ENCODE measurements around the gene NAT14. TPM values are rescaled to one million over a fixed set of nuclear protein-coding genes. Genes with fewer than 3 reads are reported as not detected.

Gene NAT14
- polyA plus RNA-seq, 2 of the 4 experiments (the other 2 are of a cell fraction), result 16.8 to 50.3 TPM

DNA sequence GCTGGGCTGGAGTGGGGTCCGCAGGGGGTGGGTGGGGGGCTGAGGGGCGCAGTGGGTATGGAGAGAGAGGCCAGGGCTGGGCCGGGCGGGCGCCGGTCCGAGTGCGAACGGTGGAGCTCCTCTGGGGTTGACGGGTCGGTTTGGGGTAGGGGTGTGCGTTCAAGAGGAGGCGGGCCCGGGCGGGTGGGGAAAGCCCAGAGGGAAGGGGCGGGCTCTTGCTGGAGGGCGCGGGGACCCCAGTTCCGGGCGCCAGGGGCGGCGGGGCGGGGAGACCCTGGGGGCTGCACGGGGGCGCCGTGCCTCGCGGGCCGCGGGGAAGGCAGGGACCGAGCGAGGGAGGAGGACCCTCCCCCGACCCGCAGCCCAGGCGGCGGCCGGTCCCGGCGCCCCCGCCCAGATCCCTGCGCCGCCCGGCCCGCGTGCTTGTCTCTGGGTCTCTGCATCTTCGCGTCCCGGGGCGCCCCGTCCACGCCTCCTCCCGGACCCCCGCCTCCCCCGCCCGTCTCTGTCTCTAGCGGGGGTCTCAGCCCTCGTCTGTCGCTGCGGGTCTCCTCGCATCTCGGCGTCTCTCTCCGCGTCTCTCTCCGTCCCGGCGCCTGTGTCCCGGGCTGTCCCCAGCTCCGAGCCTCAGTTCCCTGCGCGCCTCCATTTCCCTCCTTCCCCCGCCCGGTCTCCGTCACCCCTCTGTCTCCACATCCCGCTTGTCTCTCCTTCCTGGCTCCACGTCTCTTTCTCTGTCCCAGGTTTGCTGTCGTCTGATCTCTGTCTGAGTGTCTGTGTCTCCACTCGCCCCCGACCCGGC lies 33.6 kb upstream of the NAT14 start:
- CTCF ChIA-PET, result interaction anchor here (0.6 to 4.3 kb wide), 6 partner anchors 14 to 346 kb away, joined by 3 to 26 read pairs (median 3); no protein-coding TSS in a partner anchor
- Histone ChIP-seq H3K4me2 (peak overlapping the region; percentile 98), H3K9me3 (no peaks in the 10 kb centered on the region), H3K4me1 (peaks cover 32% of the 10 kb centered on the region), H3K4me3 (peak overlapping the region; percentile 44), H3K27ac (peak overlapping the region in 1 of 2 experiments; percentile 68; a peak in 3 of 6 replicates)
- no peak for DNase-seq (ENCODE audit: low read depth in 1 of 2, low spot score in 1 of 2)
- FAIRE-seq, result no peak
- 2% methylated on average over 27 of the region's 80 CpGs for WGBS (ENCODE audit: missing lambda C conversion rate)
- POLR2A ChIA-PET, result no interaction called here
- ATAC-seq, result peak in 1 of 2 experiments; percentile 7; a peak in 1 of 6 replicates
- TF ChIP-seq KDM5A (IDR thresholded peaks at IDR 0.05) (no peak), HOXA7 (CRISPR knock-in tag; IDR thresholded peaks at IDR 0.05) (no peak), EHMT2 (IDR thresholded peaks at IDR 0.05; ENCODE audit: low read depth) (no peak), PHF8 (IDR thresholded peaks at IDR 0.05; ENCODE audit: borderline replicate concordance, low read depth) (no peak), CHD2 (IDR thresholded peaks at IDR 0.05; ENCODE audit: low read length, partially characterized antibody) (no peak), RNF2 (IDR thresholded peaks at IDR 0.05; ENCODE audit: borderline replicate concordance, low read depth) (no peak), CBX8 (IDR thresholded peaks at IDR 0.05) (no peak), POLR2A (IDR thresholded peaks at IDR 0.05; ENCODE audit: low read length) (no peak)
- TF ChIP-seq, protein P1, sequence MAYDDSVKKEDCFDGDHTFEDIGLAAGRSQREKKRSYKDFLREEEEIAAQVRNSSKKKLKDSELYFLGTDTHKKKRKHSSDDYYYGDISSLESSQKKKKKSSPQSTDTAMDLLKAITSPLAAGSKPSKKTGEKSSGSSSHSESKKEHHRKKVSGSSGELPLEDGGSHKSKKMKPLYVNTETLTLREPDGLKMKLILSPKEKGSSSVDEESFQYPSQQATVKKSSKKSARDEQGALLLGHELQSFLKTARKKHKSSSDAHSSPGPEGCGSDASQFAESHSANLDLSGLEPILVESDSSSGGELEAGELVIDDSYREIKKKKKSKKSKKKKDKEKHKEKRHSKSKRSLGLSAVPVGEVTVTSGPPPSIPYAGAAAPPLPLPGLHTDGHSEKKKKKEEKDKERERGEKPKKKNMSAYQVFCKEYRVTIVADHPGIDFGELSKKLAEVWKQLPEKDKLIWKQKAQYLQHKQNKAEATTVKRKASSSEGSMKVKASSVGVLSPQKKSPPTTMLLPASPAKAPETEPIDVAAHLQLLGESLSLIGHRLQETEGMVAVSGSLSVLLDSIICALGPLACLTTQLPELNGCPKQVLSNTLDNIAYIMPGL (CRISPR knock-in tag; IDR thresholded peaks at IDR 0.05; ENCODE audit: borderline replicate concordance), result no peak
- TF ChIP-seq, protein P2, sequence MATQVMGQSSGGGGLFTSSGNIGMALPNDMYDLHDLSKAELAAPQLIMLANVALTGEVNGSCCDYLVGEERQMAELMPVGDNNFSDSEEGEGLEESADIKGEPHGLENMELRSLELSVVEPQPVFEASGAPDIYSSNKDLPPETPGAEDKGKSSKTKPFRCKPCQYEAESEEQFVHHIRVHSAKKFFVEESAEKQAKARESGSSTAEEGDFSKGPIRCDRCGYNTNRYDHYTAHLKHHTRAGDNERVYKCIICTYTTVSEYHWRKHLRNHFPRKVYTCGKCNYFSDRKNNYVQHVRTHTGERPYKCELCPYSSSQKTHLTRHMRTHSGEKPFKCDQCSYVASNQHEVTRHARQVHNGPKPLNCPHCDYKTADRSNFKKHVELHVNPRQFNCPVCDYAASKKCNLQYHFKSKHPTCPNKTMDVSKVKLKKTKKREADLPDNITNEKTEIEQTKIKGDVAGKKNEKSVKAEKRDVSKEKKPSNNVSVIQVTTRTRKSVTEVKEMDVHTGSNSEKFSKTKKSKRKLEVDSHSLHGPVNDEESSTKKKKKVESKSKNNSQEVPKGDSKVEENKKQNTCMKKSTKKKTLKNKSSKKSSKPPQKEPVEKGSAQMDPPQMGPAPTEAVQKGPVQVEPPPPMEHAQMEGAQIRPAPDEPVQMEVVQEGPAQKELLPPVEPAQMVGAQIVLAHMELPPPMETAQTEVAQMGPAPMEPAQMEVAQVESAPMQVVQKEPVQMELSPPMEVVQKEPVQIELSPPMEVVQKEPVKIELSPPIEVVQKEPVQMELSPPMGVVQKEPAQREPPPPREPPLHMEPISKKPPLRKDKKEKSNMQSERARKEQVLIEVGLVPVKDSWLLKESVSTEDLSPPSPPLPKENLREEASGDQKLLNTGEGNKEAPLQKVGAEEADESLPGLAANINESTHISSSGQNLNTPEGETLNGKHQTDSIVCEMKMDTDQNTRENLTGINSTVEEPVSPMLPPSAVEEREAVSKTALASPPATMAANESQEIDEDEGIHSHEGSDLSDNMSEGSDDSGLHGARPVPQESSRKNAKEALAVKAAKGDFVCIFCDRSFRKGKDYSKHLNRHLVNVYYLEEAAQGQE (IDR thresholded peaks at IDR 0.05), result no peak
- TF ChIP-seq, protein P3, sequence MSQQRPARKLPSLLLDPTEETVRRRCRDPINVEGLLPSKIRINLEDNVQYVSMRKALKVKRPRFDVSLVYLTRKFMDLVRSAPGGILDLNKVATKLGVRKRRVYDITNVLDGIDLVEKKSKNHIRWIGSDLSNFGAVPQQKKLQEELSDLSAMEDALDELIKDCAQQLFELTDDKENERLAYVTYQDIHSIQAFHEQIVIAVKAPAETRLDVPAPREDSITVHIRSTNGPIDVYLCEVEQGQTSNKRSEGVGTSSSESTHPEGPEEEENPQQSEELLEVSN (IDR thresholded peaks at IDR 0.05; ENCODE audit: borderline replicate concordance, low read depth), result no peak

DNA sequence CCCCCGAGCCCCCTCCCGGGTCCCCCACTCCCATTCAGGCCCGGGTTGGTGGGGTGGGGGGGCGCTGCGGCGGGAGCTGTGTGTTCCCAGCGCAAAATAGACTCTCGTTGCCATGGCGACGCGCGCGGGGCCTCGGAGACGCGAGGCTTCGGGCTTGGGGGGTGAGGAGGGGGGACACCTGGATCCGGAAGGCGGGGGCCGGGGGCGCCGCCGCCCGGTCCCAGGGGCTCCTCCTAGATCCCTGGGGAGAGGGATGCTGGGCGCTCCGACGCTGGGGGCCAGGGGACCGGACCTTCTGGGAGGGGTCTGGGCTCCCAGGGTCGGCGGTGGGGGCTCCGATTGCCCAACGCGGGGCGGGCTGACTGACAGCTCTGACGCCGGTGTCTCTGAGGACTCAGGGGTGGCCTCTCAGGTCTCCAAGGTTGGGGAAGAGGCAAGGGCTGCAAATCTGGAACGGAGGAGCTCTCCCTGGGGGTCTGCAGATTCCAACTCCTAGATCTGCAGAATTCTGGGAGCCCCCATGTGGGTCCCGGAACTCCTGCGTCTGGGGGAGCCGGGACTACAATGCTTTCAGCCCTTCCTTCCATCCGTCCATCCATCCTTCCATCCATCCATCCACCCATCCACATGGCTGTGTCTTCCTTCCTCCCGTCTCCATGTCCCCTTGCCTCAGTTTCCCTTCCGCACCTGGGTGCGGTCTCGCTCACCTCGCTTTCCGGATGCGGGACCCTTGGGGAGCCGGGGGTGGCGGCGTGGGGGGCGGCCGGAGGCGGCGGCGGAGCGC lies 32.8 kb upstream of the NAT14 start:
- CTCF ChIA-PET, result interaction anchor here (0.6 to 4.3 kb wide), 6 partner anchors 11 to 311 kb away, joined by 3 to 26 read pairs (median 7); no protein-coding TSS in a partner anchor
- TF ChIP-seq SREBF2 (IDR thresholded peaks at IDR 0.05), result no peak
- no peak for TF ChIP-seq MYC (IDR thresholded peaks at IDR 0.05; ENCODE audit: borderline replicate concordance, low read length)
- TF ChIP-seq FOSL2 (IDR thresholded peaks at IDR 0.05), result no peak
- no peak for TF ChIP-seq FOSL2 (CRISPR knock-in tag; IDR thresholded peaks at IDR 0.05)
- no peak for TF ChIP-seq HEYL (CRISPR knock-in tag; IDR thresholded peaks at IDR 0.05)
- TF ChIP-seq HOXB5 (CRISPR knock-in tag; IDR thresholded peaks at IDR 0.05), result no peak
- DNase-seq (ENCODE audit: low read depth in 1 of 2, low spot score in 1 of 2) (no peak), ATAC-seq (no peak), FAIRE-seq (no peak)
- Histone ChIP-seq H3K4me3 (peak overlapping the region; percentile 44), H3K27ac (peak overlapping the region in 1 of 2 experiments; percentile 68; a peak in 3 of 6 replicates), H3K9me3 (no peaks in the 10 kb centered on the region), H3K4me2 (peak overlapping the region; percentile 98), H3K4me1 (peaks cover 32% of the 10 kb centered on the region)
- POLR2A ChIA-PET, result interaction anchor here (1.3 to 1.9 kb wide), 2 partner anchors 44 to 45 kb away, joined by 4 to 5 read pairs; partner anchors contain the start of gene UBE2S
- WGBS (ENCODE audit: missing lambda C conversion rate), result 70% methylated on average over 23 of the region's 57 CpGs
